Lung (tissue), 12 donors: ENCODE results near the gene RERE. TPM values are rescaled to one million over a fixed set of nuclear protein-coding genes. Genes with fewer than 3 reads are reported as not detected.
A peak's percentile ranks its signal among the peaks of the same experiment; 100 is the strongest.

Experiments used
- ATAC-seq: fragments of 200-7000 bp; cut with Tn5 transposase; one replicate; pipeline ENCODE4 v1.9.1; 2020; ENCODE audit warnings: moderate number of reproducible peaks; ENCODE audit not compliant: insufficient read depth, low FRiP score
- DNase-seq, 3 donors: peaks; one replicate each; pipeline ENCODE4 v3.0.0-alpha.2; 2013 to 2017
- H3K27ac ChIP-seq, 2 donors: one replicate each; pipeline ENCODE4 v1.5.1; 2013; ENCODE audit warnings: mild to moderate bottlenecking in 2 of 2, moderate library complexity in 2 of 2, control low read depth in 1 of 2, inconsistent platforms in 1 of 2, low read depth in 1 of 2, low read length in 1 of 2
- H3K27me3 ChIP-seq, 3 donors: one replicate each; pipeline ENCODE4 v1.5.1; 2013; ENCODE audit warnings: low read length in 2 of 3; ENCODE audit not compliant: control insufficient read depth in 3 of 3, insufficient read depth in 3 of 3
- H3K36me3 ChIP-seq, 4 donors: one replicate each; pipeline ENCODE4 v1.5.1; 2013; ENCODE audit warnings: low read length in 4 of 4, mild to moderate bottlenecking in 1 of 4, moderate library complexity in 1 of 4; ENCODE audit not compliant: control insufficient read depth in 4 of 4, insufficient read depth in 4 of 4
- H3K4me1 ChIP-seq, 5 donors: one replicate each; pipeline ENCODE4 v1.5.1; 2013; ENCODE audit warnings: low read length in 5 of 5, mild to moderate bottlenecking in 2 of 5, moderate library complexity in 1 of 5; ENCODE audit not compliant: control insufficient read depth in 5 of 5, insufficient read depth in 5 of 5
- H3K4me3 ChIP-seq: one replicate; pipeline ENCODE4 v1.5.1; 2013; ENCODE audit warnings: mild to moderate bottlenecking, control low read depth, moderate library complexity
- H3K9ac ChIP-seq, 2 donors: one replicate each; pipeline ENCODE4 v1.5.1; 2013; ENCODE audit warnings: low read length in 2 of 2, control low read depth in 1 of 2; ENCODE audit not compliant: insufficient read depth in 1 of 2
- H3K9me3 ChIP-seq, 4 donors: one replicate each; pipeline ENCODE4 v1.5.1; 2013; ENCODE audit warnings: low read length in 3 of 4, mild to moderate bottlenecking in 1 of 4, moderate library complexity in 1 of 4; ENCODE audit not compliant: control insufficient read depth in 4 of 4, insufficient read depth in 3 of 4
- WGBS, 2 donors: extraction: QIAGEN DNeasy Blood & Tissue Kit; methylation state at CpG; one replicate each; pipeline ENCODE4 v1.1.7; 2013; 5-methylcytosine and 5-hydroxymethylcytosine counted together
- polyA plus RNA-seq, 2 donors: library from polyadenylated mRNA; stranded (reverse); fragments of 200-250 nt; gene quantifications; one replicate each; pipeline ENCODE4 v1.2.1, GENCODE V29; 2013
- total RNA-seq, 2 donors: library from RNA; depleted of rRNA in 1 of 2; stranded (reverse); fragments of >200 nt in 1 of 2; gene quantifications; one replicate each; pipeline ENCODE4 v1.2.1, GENCODE V29; 2014 to 2021
- TF ChIP-seq, protein P1 (sequence below): IDR thresholded peaks from 2 replicates; pipeline ENCODE4 v1.5.1; 2012; ENCODE audit warnings: mild to moderate bottlenecking; ENCODE audit errors: control extremely low read depth, extremely low read depth
- donor health status: control.
- donor health status: control.
- donor health status: Bipolar disorder and iron deficiency.
- donor health status: healthy.
- donor health status: DM: yes; HTN: yes; CAD: no.

Gene RERE
- total and polyA plus RNA-seq, 4 donors, result 21.7 to 207 (median 57.5) TPM

DNA sequence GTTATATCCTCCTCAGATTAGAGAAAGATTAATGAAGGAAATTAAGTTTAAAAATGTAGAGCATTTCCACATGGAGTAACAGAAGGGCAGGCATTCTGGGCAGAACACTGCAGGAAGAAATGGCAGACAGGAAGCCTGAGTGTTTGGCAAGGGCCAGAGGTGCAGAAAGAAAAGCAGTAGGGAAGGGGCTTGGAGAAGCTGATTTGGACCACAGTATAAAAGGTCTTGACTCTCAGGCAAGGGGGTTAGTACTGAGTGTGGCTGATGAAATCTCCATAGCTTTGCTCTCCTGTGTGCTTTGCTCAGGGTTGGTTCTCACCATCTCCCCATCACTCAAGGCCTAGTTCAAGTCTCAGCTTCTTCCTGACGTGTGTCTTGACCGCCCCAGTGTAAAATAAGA is 419.4 kb downstream of the RERE start:
- peaks cover 10 to 35% (median 24%) of the 10 kb centered on the region in 5 donors for H3K4me1 ChIP-seq
- WGBS, 2 donors, result 97% methylated on average over 2 of the region's 2 CpGs
- H3K9ac ChIP-seq, result no peak overlapping the region
- DNase-seq (no peak), ATAC-seq (no peak)
- TF ChIP-seq, protein P1, sequence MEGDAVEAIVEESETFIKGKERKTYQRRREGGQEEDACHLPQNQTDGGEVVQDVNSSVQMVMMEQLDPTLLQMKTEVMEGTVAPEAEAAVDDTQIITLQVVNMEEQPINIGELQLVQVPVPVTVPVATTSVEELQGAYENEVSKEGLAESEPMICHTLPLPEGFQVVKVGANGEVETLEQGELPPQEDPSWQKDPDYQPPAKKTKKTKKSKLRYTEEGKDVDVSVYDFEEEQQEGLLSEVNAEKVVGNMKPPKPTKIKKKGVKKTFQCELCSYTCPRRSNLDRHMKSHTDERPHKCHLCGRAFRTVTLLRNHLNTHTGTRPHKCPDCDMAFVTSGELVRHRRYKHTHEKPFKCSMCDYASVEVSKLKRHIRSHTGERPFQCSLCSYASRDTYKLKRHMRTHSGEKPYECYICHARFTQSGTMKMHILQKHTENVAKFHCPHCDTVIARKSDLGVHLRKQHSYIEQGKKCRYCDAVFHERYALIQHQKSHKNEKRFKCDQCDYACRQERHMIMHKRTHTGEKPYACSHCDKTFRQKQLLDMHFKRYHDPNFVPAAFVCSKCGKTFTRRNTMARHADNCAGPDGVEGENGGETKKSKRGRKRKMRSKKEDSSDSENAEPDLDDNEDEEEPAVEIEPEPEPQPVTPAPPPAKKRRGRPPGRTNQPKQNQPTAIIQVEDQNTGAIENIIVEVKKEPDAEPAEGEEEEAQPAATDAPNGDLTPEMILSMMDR, result no peak
- H3K36me3 ChIP-seq, result peaks cover 2 to 20% (median 14%) of the 10 kb centered on the region in 4 donors
- no peaks in the 10 kb centered on the region for H3K9me3 ChIP-seq
- H3K27ac ChIP-seq, result peak overlapping the region in 1 of 2 donors; percentile 94
- no peaks in the 10 kb centered on the region for H3K27me3 ChIP-seq
- no peak overlapping the region for H3K4me3 ChIP-seq

DNA sequence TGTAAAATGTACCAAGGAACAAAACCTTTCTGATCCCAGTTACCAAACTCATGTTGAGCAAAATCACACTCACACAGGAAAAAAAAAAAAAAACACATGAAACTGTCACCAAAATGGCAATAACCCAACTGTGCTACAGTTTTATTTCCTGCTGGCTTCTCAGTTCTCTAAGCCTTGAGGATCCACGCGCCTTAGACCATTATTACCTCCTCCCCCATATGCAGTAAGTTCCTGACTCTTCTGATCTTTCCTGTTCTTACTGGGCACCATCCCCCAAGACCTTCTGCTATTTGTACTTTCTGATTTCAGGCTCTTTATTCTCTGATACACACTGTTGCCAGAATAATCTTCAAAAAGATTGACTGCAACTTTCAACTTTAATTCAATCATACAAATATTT is 419.9 kb downstream of the RERE start:
- H3K27me3 ChIP-seq, result no peaks in the 10 kb centered on the region
- ATAC-seq (peak; percentile 51), DNase-seq (peak in 2 of 3 donors; percentile 60 to 71)
- H3K36me3 ChIP-seq, result peaks cover 2 to 24% (median 17%) of the 10 kb centered on the region in 4 donors
- peak overlapping the region in 1 of 2 donors; percentile 94 for H3K27ac ChIP-seq
- peaks cover 12 to 39% (median 24%) of the 10 kb centered on the region in 5 donors for H3K4me1 ChIP-seq
- no peaks in the 10 kb centered on the region for H3K9me3 ChIP-seq
- 10 to 26% methylated on average over 2 of the region's 2 CpGs for WGBS, 2 donors
- H3K4me3 ChIP-seq, result no peak overlapping the region
- no peak overlapping the region for H3K9ac ChIP-seq
- TF ChIP-seq, protein P1, result no peak

DNA sequence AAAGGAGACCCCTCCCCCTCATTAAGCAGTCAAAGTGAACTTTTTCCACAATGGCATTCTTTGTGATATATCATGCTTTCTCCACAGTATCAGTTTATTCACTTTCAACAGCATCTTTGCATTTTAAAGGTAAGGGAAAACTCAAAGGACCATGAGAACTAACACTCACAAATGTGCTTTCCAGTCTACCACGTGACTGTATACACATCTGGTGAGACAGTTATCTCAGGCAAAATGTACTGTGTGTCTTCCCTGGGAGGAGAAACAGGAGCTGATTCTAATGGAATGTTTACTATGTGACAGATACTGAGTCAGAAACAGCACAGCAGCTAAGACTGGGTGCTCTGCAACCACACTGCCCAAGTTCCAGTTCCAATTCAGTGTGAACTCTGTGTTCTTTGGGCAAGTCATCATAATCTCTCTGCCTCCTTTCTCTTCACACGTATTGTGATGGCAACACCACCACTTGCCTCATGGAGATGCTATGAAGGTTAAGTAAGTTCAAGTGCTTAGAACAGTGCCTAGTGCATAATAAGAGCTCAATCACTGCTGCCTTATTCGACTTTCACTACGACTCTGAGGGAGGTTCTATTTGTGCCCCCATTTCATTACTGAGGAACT is 420.5 kb downstream of the RERE start:
- ATAC-seq (peak; percentile 46), DNase-seq (peak in 2 of 3 donors; percentile 48 to 74)
- TF ChIP-seq, protein P1, result no peak
- H3K27me3 ChIP-seq, result no peaks in the 10 kb centered on the region
- H3K4me3 ChIP-seq, result no peak overlapping the region
- WGBS, 2 donors, result 32 to 41% methylated on average over 4 of the region's 4 CpGs
- H3K4me1 ChIP-seq, result peaks cover 13 to 39% (median 24%) of the 10 kb centered on the region in 5 donors
- no peak overlapping the region for H3K9ac ChIP-seq
- no peaks in the 10 kb centered on the region for H3K9me3 ChIP-seq
- peak overlapping the region; percentile 51 to 94 for H3K27ac ChIP-seq
- H3K36me3 ChIP-seq, result peaks cover 2 to 22% (median 16%) of the 10 kb centered on the region in 4 donors
